IMR-90 (cell line): ENCODE measurements around the gene LLGL2. TPM values are rescaled to one million over a fixed set of nuclear protein-coding genes. Genes with fewer than 3 reads are reported as not detected.

Experiments used
- ATAC-seq: fragments of 200-7000 bp; cut with Tn5 transposase; 2 replicates; pipeline ENCODE4 v1.9.1; 2020; ENCODE audit warnings: low read depth, mild to moderate bottlenecking, moderate library complexity
- BruUV-seq: library from RNA; stranded (reverse); fragments of 400-500 nt; replicated peaks from 2 replicates; lab custom pipeline; 2021; lab: Mats Ljungman, UMichigan
- CTCF ChIA-PET: fragments of 300-600 bp; formaldehyde crosslinking; extraction: SDS; loops from one replicate; lab custom pipeline; 2021; ENCODE audit warnings: antibody characterized with exemption; lab: Yijun Ruan, JAX
- POLR2A ChIA-PET: fragments of 300-600 bp; sonication (Branson Sonifier 250); formaldehyde crosslinking; loops from one replicate; lab custom pipeline; 2022; ENCODE audit warnings: antibody characterized with exemption; ENCODE audit not compliant: unreplicated experiment; lab: Charles Lee
- DNase-seq: peaks from one replicate; pipeline ENCODE4 v3.0.0; 2013
- H2AFZ ChIP-seq: replicated peaks from 2 replicates; pipeline ENCODE3; 2013; ENCODE audit warnings: low read length, mild to moderate bottlenecking; ENCODE audit not compliant: poor library complexity
- H2AK5ac ChIP-seq: 2 replicates; pipeline ENCODE4 v1.6.1; 2013; ENCODE audit warnings: low read depth, low read length, inconsistent platforms
- H2AK9ac ChIP-seq: replicated peaks from 2 replicates; pipeline ENCODE3; 2013; ENCODE audit warnings: mild to moderate bottlenecking, low read depth, low read length, moderate library complexity; ENCODE audit not compliant: poor library complexity
- H2BK120ac ChIP-seq: 2 replicates; pipeline ENCODE4 v1.6.1; 2013; ENCODE audit warnings: low read depth, low read length, inconsistent platforms
- H2BK15ac ChIP-seq: 3 replicates; pipeline ENCODE4 v1.6.1; 2013; ENCODE audit warnings: low read depth, low read length, inconsistent platforms
- H2BK20ac ChIP-seq: 2 replicates; pipeline ENCODE4 v1.6.1; 2013; ENCODE audit warnings: low read depth, mild to moderate bottlenecking, inconsistent platforms, low read length, moderate library complexity
- H2BK5ac ChIP-seq: 2 replicates; pipeline ENCODE4 v1.6.1; 2013; ENCODE audit warnings: mild to moderate bottlenecking, low read depth, low read length, inconsistent platforms; ENCODE audit not compliant: poor library complexity, severe bottlenecking
- H3K14ac ChIP-seq: replicated peaks from 2 replicates; pipeline ENCODE4 v1.6.1; 2013; ENCODE audit warnings: low read depth, low read length, inconsistent platforms
- H3K18ac ChIP-seq: 2 replicates; pipeline ENCODE4 v1.6.1; 2013; ENCODE audit warnings: low read depth, low read length, control low read depth
- H3K23ac ChIP-seq: 2 replicates; pipeline ENCODE4 v1.6.1; 2013; ENCODE audit warnings: low read depth, low read length, inconsistent platforms
- H3K27ac ChIP-seq: 2 replicates; pipeline ENCODE4 v1.5.1; 2013; ENCODE audit warnings: mild to moderate bottlenecking, control low read depth, low read length; ENCODE audit not compliant: insufficient read depth
- H3K27me3 ChIP-seq: 2 replicates; pipeline ENCODE4 v1.6.1; 2013; ENCODE audit warnings: low read length; ENCODE audit not compliant: control insufficient read depth, insufficient read depth
- H3K36me3 ChIP-seq: 2 replicates; pipeline ENCODE4 v1.6.1; 2013; ENCODE audit warnings: low read length, mixed read lengths; ENCODE audit not compliant: control insufficient read depth, insufficient read depth
- H3K4ac ChIP-seq: 2 replicates; pipeline ENCODE4 v1.6.1; 2013; ENCODE audit warnings: low read depth, low read length, inconsistent platforms
- H3K4me1 ChIP-seq: 2 replicates; pipeline ENCODE4 v1.6.1; 2013; ENCODE audit warnings: low read length, mixed read lengths; ENCODE audit not compliant: control insufficient read depth, insufficient read depth
- H3K4me2 ChIP-seq: 2 replicates; pipeline ENCODE4 v1.6.1; 2013; ENCODE audit warnings: low read depth, mild to moderate bottlenecking, control low read depth, low read length, moderate library complexity
- H3K4me3 ChIP-seq: 2 replicates; pipeline ENCODE4 v1.5.1; 2013; ENCODE audit warnings: low read depth, mild to moderate bottlenecking, control low read depth, low read length, moderate library complexity; ENCODE audit not compliant: insufficient read depth
- H3K56ac ChIP-seq: 2 replicates; pipeline ENCODE4 v1.6.1; 2013; ENCODE audit warnings: low read length, inconsistent platforms; ENCODE audit not compliant: insufficient read depth; ENCODE audit errors: extremely low read depth
- H3K79me1 ChIP-seq, 2 experiments: 2 replicates each; pipeline ENCODE4 v1.6.1; 2013; ENCODE audit warnings: low read length in 2 of 2, inconsistent platforms in 1 of 2, low read depth in 1 of 2
- H3K9ac ChIP-seq: 2 replicates; pipeline ENCODE4 v1.6.1; 2013; ENCODE audit warnings: low read depth, low read length, control low read depth
- H3K9me1 ChIP-seq: 2 replicates; pipeline ENCODE4 v1.6.1; 2013; ENCODE audit warnings: low read length, inconsistent platforms; ENCODE audit not compliant: insufficient read depth
- H3K9me3 ChIP-seq: 2 replicates; pipeline ENCODE4 v1.6.1; 2013; ENCODE audit warnings: low read length; ENCODE audit not compliant: control insufficient read depth, insufficient read depth
- H4K20me1 ChIP-seq: 2 replicates; pipeline ENCODE4 v1.6.1; 2013; ENCODE audit warnings: low read length, inconsistent platforms; ENCODE audit not compliant: insufficient read depth
- H4K5ac ChIP-seq: 2 replicates; pipeline ENCODE4 v1.6.1; 2013; ENCODE audit warnings: mild to moderate bottlenecking, low read depth, low read length, control low read depth
- H4K8ac ChIP-seq, 2 experiments: 2 replicates each; pipeline ENCODE4 v1.6.1; 2013; ENCODE audit warnings: low read depth in 2 of 2, low read length in 2 of 2, control low read depth in 1 of 2, inconsistent platforms in 1 of 2
- H4K91ac ChIP-seq: 2 replicates; pipeline ENCODE4 v1.6.1; 2013; ENCODE audit warnings: low read depth, low read length, inconsistent platforms; ENCODE audit not compliant: insufficient read depth
- BHLHE40 ChIP-seq: fragments of 150-350 bp; IDR thresholded peaks from 2 replicates; pipeline ENCODE4 v1.6.1; 2016; ENCODE audit warnings: mild to moderate bottlenecking, low read depth, low read length
- CTCF ChIP-seq: conservative IDR thresholded peaks from 2 replicates; pipeline ENCODE4 v1.5.1; 2012; ENCODE audit warnings: mild to moderate bottlenecking, low read depth, low read length, improper control_type of control experiment
- MAFK ChIP-seq: IDR thresholded peaks from 2 replicates; pipeline ENCODE4 v1.6.1; 2012; ENCODE audit warnings: low read depth, low read length, improper control_type of control experiment
- MAZ ChIP-seq: IDR thresholded peaks from 2 replicates; pipeline ENCODE4 v1.6.1; 2012; ENCODE audit warnings: low read depth, mild to moderate bottlenecking, low read length, improper control_type of control experiment, moderate library complexity, borderline replicate concordance
- NFE2L2 ChIP-seq: fragments of 150-350 bp; IDR thresholded peaks from 2 replicates; pipeline ENCODE4 v1.6.1; 2016; ENCODE audit warnings: low read depth, mild to moderate bottlenecking, low read length
- POLR2A ChIP-seq: IDR thresholded peaks from 2 replicates; pipeline ENCODE4 v1.6.1; 2012; ENCODE audit warnings: mild to moderate bottlenecking, low read depth, low read length
- RAD21 ChIP-seq: IDR thresholded peaks from 2 replicates; pipeline ENCODE4 v1.6.1; 2012; ENCODE audit warnings: low read length, improper control_type of control experiment
- RFX5 ChIP-seq: IDR thresholded peaks from 2 replicates; pipeline ENCODE4 v1.8.0; 2012; ENCODE audit warnings: low read depth, mild to moderate bottlenecking, low read length, moderate library complexity
- WGBS, 2 experiments: methylation state at CpG; one replicate each; pipeline versions ENCODE4 v1.1.5 to v1.1.7; 2013; ENCODE audit warnings: missing lambda C conversion rate in 2 of 2; ENCODE audit not compliant: insufficient read length in 1 of 2; ENCODE audit errors: extremely low coverage in 2 of 2; 5-methylcytosine and 5-hydroxymethylcytosine counted together
- dilution Hi-C: fragments of 300-500 bp; cut with HindIII; formaldehyde crosslinking; loops from one replicate; pipeline ENCODE4 v1.14.3; 2018; ENCODE audit warnings: low sequenced_read_pairs; ENCODE audit not compliant: unreplicated experiment
- in situ Hi-C: fragments of 300-500 bp; cut with MboI; formaldehyde crosslinking; loops from 3 replicates; pipeline ENCODE4 v1.14.3; 2019; ENCODE audit warnings: low sequenced_read_pairs, inconsistent platforms, mixed read lengths
- intact Hi-C: fragments of 100-400 bp; cut with micrococcal nuclease; formaldehyde crosslinking; loops from 2 replicates; pipeline ENCODE4 v1.10.0; 2022
- polyA plus RNA-seq, 3 experiments: library from polyadenylated mRNA; depleted of rRNA; stranded (reverse); fragments of >200 nt; gene quantifications; 2 replicates each; pipeline ENCODE4 v1.2.3, GENCODE V29; 2012; ENCODE audit warnings: low replicate concordance in 1 of 3
- total RNA-seq: library from RNA; depleted of rRNA; stranded (reverse); fragments of >200 nt; gene quantifications from 2 replicates; pipeline ENCODE4 v1.2.3, GENCODE V29; 2012

The LLGL2 gene
- total and polyA plus RNA-seq, 2 of the 4 experiments (the other 2 are of a cell fraction): 0.54 to 0.72 TPM

GRCh38 chr17:75589919-75590303 lies 64.4 kb downstream of the LLGL2 start:
- in situ Hi-C loops: no loop called here
- dilution Hi-C loops: no loop called here
- POLR2A ChIA-PET: no interaction called here

More at GRCh38 chr17:75589919-75590303, 64.4 kb downstream of the LLGL2 start:
- H3K56ac ChIP-seq: no peak overlapping the region
- peak overlapping the region; percentile 89 to 95; a peak in 3 of 4 replicates for H4K8ac ChIP-seq
- H3K14ac ChIP-seq: no peak overlapping the region
- no peaks in the 10 kb centered on the region for H3K79me1 ChIP-seq
- WGBS, 2 experiments: 56% methylated on average over 12 of the region's 29 CpGs; no CpG with 5 or more reads in 1 of the 2 experiments
- no peak overlapping the region for H3K9ac ChIP-seq
- H3K18ac ChIP-seq: no peak overlapping the region
- H3K4ac ChIP-seq: no peak overlapping the region
- peak overlapping the region; percentile 89; the same call in 1 of the 2 replicates for H4K5ac ChIP-seq
- BruUV-seq: no TSS peak
- TF ChIP-seq POLR2A (no peak), CTCF (no peak), RAD21 (no peak), MAFK (no peak), NFE2L2 (no peak), BHLHE40 (no peak), RFX5 (no peak), MAZ (no peak)
- no peak overlapping the region; the same call in 1 of the 2 replicates for H3K4me2 ChIP-seq
- DNase-seq (no peak), ATAC-seq (no peak)
- no peak overlapping the region for H2AK9ac ChIP-seq
- H2AFZ ChIP-seq: peak overlapping the region; percentile 99
- peak overlapping the region; percentile 9; the same call in 1 of the 2 replicates for H2AK5ac ChIP-seq
- no peaks in the 10 kb centered on the region; the same call in 1 of the 2 replicates for H4K20me1 ChIP-seq
- H3K36me3 ChIP-seq: no peaks in the 10 kb centered on the region
- H2BK120ac ChIP-seq: no peak overlapping the region
- no peak overlapping the region; the same call in 1 of the 2 replicates for H3K4me3 ChIP-seq
- H2BK20ac ChIP-seq: no peak overlapping the region
- H2BK5ac ChIP-seq: no peak overlapping the region
- H3K27me3 ChIP-seq: peaks cover 32% of the 10 kb centered on the region
- no peak overlapping the region for H2BK15ac ChIP-seq
- H4K91ac ChIP-seq: peak overlapping the region; percentile 46; the same call in 1 of the 2 replicates
- H3K27ac ChIP-seq: no peak overlapping the region
- H3K4me1 ChIP-seq: no peaks in the 10 kb centered on the region
- peaks cover 2% of the 10 kb centered on the region; the same call in 1 of the 2 replicates for H3K9me3 ChIP-seq
- H3K23ac ChIP-seq: no peak overlapping the region
- intact Hi-C loops: loop anchor here (1.0 to 2.0 kb wide), 3 partner anchors 40 to 164 kb away; partner anchors contain the start of gene TSEN54
- CTCF ChIA-PET: no interaction called here
- no peaks in the 10 kb centered on the region for H3K9me1 ChIP-seq
